K562 (cell line): ENCODE results near the gene ATXN1. TPM values are rescaled to one million over a fixed set of nuclear protein-coding genes. Genes with fewer than 3 reads are reported as not detected.

Experiments
- CXXC5 ChIP-seq: fragments of 250-450 bp; sonication (Bioruptor Pico); IDR thresholded peaks from 2 replicates; pipeline ENCODE4 v1.8.0; 2022; ENCODE audit warnings: inconsistent platforms, mild to moderate bottlenecking, moderate library complexity
- GABPA ChIP-seq: fragments of 200-800 bp; sonication (Bioruptor generic); conservative IDR thresholded peaks from 2 replicates; pipeline ENCODE4 v1.6.1; 2016; ENCODE audit warnings: low read depth, missing genetic modification characterization, missing compliant biosample characterization
- HINFP ChIP-seq: fragments of 450-650 bp; conservative IDR thresholded peaks from 2 replicates; pipeline ENCODE4 v1.6.1; 2016; ENCODE audit warnings: missing genetic modification characterization, low read depth, mild to moderate bottlenecking, control low read depth, missing compliant biosample characterization
- JUN ChIP-seq, 2 experiments: sonication (generic) in 1 of 2; formaldehyde crosslinking in 1 of 2; IDR thresholded peaks; 2 replicates each; pipeline versions ENCODE4 v1.6.1 to v1.8.0; 2012 to 2022; ENCODE audit warnings: borderline replicate concordance in 2 of 2, mild to moderate bottlenecking in 2 of 2, improper control_type of control experiment in 1 of 2, low read depth in 1 of 2, low read length in 1 of 2, missing genetic modification reagents in 1 of 2
- RAD21 ChIP-seq, 2 experiments: fragments of 250-450 bp in 1 of 2; fragments of 450-650 bp in 1 of 2; sonication (Bioruptor Pico) in 1 of 2; formaldehyde crosslinking in 1 of 2; IDR thresholded peaks in 1 of 2; conservative IDR thresholded peaks in 1 of 2; 2 replicates each; pipeline versions ENCODE4 v1.4.0 to v1.8.0; 2020 to 2022; ENCODE audit warnings: mild to moderate bottlenecking in 2 of 2, moderate library complexity in 1 of 2
- SREBF1 ChIP-seq: fragments of 150-350 bp; IDR thresholded peaks from 2 replicates; pipeline ENCODE4 v1.6.1; 2014; ENCODE audit warnings: antibody characterized with exemption, low read depth, low read length, borderline replicate concordance
- ZNF143 ChIP-seq: sonication (generic); formaldehyde crosslinking; IDR thresholded peaks from 2 replicates; pipeline ENCODE4 v1.9.0; 2022; ENCODE audit warnings: mild to moderate bottlenecking, missing genetic modification reagents
- ZNF695 ChIP-seq: fragments of 450-650 bp; formaldehyde crosslinking; IDR thresholded peaks from 2 replicates; pipeline ENCODE4 v1.4.0; 2020; ENCODE audit warnings: mild to moderate bottlenecking, moderate library complexity
- ZSCAN29 ChIP-seq: fragments of 450-650 bp; IDR thresholded peaks from 2 replicates; pipeline ENCODE4 v1.6.1; 2017
- ZSCAN32 ChIP-seq: fragments of 450-650 bp; formaldehyde crosslinking; IDR thresholded peaks from 2 replicates; pipeline ENCODE4 v1.4.0; 2020; ENCODE audit warnings: mild to moderate bottlenecking, moderate library complexity
- polyA plus RNA-seq, 8 experiments: library from polyadenylated mRNA; depleted of rRNA in 4 of 8; stranded (reverse) in 5 of 8; unstranded in 3 of 8; fragments of >200 nt; fragmentation: Nextera tagmentation in 2 of 8; fragmentation: Illumina TruSeq in 1 of 8; extraction: Ambion mirVana in 2 of 8; extraction: Trizol in 1 of 8; gene quantifications; 2 replicates each; pipeline versions ENCODE4 v1.2.1 to v1.2.3, GENCODE V29; 2011 to 2014; ENCODE audit warnings: inconsistent platforms in 1 of 8, missing spikeins in 1 of 8
- total RNA-seq, 7 experiments: library from RNA; depleted of rRNA in 6 of 7; stranded (reverse); fragments of >200 nt in 6 of 7; fragmentation: Illumina TruSeq in 2 of 7; extraction: Trizol in 2 of 7; gene quantifications; 2 replicates each; pipeline versions ENCODE4 v1.2.1 to v1.2.3, GENCODE V29; 2011 to 2021; ENCODE audit warnings: low replicate concordance in 1 of 7
- TF ChIP-seq, protein P1 (sequence below), 2 experiments: fragments of 450-650 bp; IDR thresholded peaks; 2 replicates each; pipeline ENCODE4 v1.6.1; 2016; ENCODE audit warnings: mild to moderate bottlenecking in 2 of 2, borderline replicate concordance in 1 of 2, low read depth in 1 of 2, moderate library complexity in 1 of 2
- TF ChIP-seq, protein P2 (sequence below): sonication (generic); IDR thresholded peaks from 2 replicates; pipeline ENCODE4 v1.6.1; 2016
- TF ChIP-seq, protein P3 (sequence below): fragments of 450-650 bp; conservative IDR thresholded peaks from 2 replicates; pipeline ENCODE4 v1.6.1; 2016; ENCODE audit warnings: missing genetic modification characterization, low read depth, mild to moderate bottlenecking, missing compliant biosample characterization, moderate library complexity

The ATXN1 gene
- total and polyA plus RNA-seq, 9 of the 15 experiments (the other 6 are each of a cell fraction or from before 2014, with no cell fraction given), result under 0.01 to 1.2 (median 0.58) TPM

- TF ChIP-seq ZSCAN32 (CRISPR knock-in tag), result no peak
- TF ChIP-seq GABPA (tag), result 0 out of 2 replicates have a peak, but pooled peaks have one; percentile 15
- TF ChIP-seq, protein P1, sequence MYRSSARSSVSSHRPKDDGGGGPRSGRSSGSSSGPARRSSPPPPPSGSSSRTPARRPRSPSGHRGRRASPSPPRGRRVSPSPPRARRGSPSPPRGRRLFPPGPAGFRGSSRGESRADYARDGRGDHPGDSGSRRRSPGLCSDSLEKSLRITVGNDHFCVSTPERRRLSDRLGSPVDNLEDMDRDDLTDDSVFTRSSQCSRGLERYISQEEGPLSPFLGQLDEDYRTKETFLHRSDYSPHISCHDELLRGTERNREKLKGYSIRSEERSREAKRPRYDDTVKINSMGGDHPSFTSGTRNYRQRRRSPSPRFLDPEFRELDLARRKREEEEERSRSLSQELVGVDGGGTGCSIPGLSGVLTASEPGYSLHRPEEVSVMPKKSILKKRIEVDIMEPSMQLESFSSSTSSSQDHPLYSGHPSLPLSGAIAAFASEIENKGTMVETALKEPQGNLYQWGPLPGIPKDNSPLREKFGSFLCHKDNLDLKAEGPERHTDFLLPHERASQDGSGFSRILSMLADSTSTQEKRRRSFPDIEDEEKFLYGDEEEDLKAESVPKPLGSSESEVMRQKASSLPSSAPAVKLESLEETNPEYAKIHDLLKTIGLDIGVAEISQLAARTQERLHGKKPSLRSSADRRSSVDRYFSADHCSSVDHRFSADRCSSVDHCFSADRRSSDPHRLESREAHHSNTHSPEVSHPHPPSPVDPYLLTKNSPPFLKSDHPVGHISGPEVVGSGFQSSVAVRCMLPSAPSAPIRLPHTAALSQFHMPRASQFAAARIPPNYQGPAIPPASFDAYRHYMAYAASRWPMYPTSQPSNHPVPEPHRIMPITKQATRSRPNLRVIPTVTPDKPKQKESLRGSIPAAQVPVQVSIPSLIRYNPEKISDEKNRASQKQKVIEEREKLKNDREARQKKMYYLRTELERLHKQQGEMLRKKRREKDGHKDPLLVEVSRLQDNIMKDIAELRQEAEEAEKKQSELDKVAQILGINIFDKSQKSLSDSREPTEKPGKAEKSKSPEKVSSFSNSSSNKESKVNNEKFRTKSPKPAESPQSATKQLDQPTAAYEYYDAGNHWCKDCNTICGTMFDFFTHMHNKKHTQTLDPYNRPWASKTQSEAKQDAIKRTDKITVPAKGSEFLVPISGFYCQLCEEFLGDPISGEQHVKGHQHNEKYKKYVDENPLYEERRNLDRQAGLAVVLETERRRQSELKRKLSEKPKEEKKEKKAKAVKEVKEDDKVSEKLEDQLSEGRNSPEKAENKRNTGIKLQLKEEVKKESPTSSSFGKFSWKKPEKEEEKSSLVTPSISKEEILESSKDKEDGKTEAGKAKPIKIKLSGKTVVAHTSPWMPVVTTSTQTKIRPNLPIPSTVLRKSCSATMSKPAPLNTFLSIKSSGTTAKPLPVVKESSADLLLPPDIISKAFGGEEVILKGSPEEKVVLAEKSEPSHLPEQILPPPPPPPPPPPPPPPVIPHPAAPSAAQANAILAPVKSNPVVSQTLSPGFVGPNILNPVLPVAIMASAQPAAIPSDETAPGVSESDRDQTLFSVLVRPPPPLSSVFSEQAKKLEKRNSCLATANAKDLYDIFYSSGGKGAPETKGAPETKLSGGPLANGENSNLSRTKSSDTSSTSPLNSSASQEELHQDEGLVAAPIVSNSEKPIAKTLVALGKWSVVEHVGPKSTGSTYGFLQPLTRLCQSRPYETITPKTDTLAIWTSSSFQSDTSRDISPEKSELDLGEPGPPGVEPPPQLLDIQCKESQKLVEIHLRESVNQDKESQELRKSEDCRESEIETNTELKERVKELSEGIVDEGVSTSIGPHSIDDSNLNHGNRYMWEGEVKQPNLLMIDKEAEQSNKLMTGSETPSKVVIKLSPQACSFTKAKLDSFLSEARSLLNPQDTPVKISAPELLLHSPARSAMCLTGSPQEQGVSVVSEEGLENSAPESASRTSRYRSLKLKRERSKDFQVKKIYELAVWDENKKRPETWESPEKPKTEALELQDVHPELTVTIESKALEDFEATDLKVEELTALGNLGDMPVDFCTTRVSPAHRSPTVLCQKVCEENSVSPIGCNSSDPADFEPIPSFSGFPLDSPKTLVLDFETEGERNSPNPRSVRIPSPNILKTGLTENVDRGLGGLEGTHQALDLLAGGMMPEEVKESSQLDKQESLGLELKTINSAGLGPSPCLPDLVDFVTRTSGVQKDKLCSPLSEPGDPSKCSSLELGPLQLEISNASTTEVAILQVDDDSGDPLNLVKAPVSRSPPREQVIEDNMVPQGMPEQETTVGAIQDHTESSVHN (IDR thresholded peaks at IDR 0.05; ENCODE audit: borderline replicate concordance in 1 of 2, low read depth in 1 of 2), result no peak
- TF ChIP-seq JUN (IDR thresholded peaks at IDR 0.05; ENCODE audit: borderline replicate concordance, low read depth, low read length), result no peak
- no peak for TF ChIP-seq JUN (CRISPR knock-in tag; IDR thresholded peaks at IDR 0.05; ENCODE audit: borderline replicate concordance)
- TF ChIP-seq, protein P2, sequence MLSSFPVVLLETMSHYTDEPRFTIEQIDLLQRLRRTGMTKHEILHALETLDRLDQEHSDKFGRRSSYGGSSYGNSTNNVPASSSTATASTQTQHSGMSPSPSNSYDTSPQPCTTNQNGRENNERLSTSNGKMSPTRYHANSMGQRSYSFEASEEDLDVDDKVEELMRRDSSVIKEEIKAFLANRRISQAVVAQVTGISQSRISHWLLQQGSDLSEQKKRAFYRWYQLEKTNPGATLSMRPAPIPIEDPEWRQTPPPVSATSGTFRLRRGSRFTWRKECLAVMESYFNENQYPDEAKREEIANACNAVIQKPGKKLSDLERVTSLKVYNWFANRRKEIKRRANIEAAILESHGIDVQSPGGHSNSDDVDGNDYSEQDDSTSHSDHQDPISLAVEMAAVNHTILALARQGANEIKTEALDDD, result 0 out of 2 replicates have a peak, but pooled peaks have one; percentile 58
- no peak for TF ChIP-seq CXXC5 (CRISPR knock-in tag)
- TF ChIP-seq, protein P3, sequence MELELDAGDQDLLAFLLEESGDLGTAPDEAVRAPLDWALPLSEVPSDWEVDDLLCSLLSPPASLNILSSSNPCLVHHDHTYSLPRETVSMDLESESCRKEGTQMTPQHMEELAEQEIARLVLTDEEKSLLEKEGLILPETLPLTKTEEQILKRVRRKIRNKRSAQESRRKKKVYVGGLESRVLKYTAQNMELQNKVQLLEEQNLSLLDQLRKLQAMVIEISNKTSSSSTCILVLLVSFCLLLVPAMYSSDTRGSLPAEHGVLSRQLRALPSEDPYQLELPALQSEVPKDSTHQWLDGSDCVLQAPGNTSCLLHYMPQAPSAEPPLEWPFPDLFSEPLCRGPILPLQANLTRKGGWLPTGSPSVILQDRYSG, result 0 out of 2 replicates have a peak, but pooled peaks have one; percentile 25
- TF ChIP-seq RAD21 (CRISPR knock-in tag; conservative IDR thresholded peaks at IDR 0.05 in 1 of 2, IDR thresholded peaks at IDR 0.05 in 1 of 2), result peak; percentile 45 to 64
- no peak for TF ChIP-seq ZNF143 (CRISPR knock-in tag)
- no peak for TF ChIP-seq HINFP
- no peak for TF ChIP-seq ZNF695
- TF ChIP-seq SREBF1, result no peak
- TF ChIP-seq ZSCAN29, result no peak
Observed at GRCh38 chr6:16762550-16763477, 1.6 kb upstream of the ATXN1 start (continued).
